GM08714 (cell line): ENCODE measurements around the gene SH2D3C.

Experiments
- H3K4me3 ChIP-seq: fragments of 200-500 bp; sonication (Bioruptor generic); 2 replicates; pipeline ENCODE4 v1.5.1; 2014; ENCODE audit warnings: mild to moderate bottlenecking, low read length, inconsistent platforms
- ZNF274 ChIP-seq: IDR thresholded peaks from 2 replicates; pipeline ENCODE4 v1.6.1; 2012; ENCODE audit warnings: mild to moderate bottlenecking, low read depth, low read length

Gene SH2D3C

DNA sequence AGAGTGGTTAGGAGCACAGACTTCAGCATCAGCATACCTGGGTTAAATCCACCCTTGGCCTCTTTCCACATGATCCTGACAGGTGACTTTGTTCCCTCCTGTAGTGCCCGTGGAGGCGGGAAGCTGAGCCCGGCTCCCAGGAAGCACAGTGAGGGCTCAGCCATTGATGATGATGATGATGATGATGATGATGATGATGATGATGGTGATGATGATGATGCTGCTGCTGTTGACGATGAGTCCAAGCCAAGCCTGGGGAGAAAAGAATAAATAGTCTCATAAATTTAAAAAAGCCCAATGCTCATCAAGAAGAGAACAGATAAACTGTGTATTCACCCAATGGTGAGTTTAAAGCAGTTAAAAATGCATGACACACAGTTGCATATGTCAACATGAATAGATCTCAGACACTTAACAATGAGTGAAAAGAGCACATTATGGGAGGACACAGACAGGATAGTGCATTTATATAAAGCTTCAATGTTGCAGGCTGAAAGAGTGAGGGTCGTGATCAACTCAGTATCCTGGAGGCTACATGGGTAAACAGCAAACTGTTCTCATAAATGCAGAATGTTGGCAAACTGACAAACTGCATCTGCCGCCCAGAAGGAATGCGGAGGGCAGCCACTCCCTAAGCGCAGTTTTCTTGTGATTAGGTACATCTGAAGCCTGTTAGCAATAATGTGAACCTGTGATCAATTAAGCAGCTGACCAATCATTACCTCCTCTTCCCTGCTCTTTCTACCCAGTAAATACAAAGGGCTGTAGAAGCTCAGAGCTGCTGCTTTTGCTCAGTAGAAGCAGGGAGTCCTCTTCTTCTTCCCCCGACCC is 83.4 kb downstream of the SH2D3C start:
- no peak overlapping the region for H3K4me3 ChIP-seq
- no peak for TF ChIP-seq ZNF274

DNA sequence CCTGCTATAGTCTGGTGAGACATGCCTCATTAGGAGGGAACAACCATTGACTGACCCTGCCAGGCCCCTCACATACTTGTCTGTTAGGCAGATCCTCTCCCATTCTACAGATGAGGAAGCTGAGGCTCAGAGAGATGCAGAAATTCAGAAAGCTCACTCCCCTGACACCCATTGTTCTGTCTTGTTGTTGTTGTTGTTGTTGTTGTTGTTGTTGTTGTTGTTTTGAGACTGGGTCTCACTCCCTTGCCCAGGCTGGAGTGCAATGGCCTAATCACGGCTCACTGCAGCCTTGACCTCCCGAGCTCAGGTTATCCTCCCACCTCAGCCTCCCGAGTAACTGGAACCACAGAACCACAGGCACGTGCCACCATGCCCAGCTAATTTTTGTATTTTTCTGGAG is 84.8 kb downstream of the SH2D3C start:
- no peak for TF ChIP-seq ZNF274

DNA sequence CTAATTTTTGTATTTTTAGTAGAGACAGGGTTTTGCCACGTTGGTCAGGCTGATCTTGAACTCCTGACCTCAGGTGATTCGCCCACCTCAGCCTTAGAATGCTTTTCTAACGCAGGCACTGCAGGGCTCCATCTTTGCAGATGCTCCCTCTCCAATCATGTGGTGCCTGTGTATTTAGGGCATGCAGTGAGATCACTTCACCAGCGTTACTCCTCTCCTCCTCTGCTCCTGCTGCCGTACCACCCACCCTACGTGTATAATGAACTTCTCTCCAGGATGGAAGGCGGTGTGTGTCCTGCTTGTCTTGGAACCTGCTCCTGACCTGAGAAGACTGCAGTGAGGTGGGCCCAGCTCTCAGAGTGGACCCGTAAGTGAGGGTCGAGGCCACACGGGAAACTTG is 85.3 kb downstream of the SH2D3C start:
- H3K4me3 ChIP-seq, result no peak overlapping the region
- TF ChIP-seq ZNF274, result no peak

More for the DNA sequence above, 84.8 kb downstream of the SH2D3C start:
- H3K4me3 ChIP-seq, result no peak overlapping the region

GRCh38 chr9:127692071-127692470 is 86.4 kb downstream of the SH2D3C start:
- no peak for TF ChIP-seq ZNF274
- H3K4me3 ChIP-seq, result no peak overlapping the region

DNA sequence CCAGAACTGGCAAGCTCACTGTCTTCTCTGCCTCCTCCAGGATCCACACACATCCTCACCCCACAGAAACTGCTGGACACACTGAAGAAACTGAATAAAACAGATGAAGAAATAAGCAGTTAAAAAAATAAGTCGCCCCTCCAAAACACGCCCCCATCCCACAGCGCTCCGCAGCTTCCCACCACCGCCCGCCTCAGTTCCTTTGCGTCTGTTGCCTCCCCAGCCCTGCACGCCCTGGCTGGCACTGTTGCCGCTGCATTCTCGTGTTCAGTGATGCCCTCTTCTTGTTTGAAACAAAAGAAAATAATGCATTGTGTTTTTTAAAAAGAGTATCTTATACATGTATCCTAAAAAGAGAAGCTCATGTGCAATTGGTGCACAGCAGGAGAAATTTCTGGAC is 87.7 kb downstream of the SH2D3C start:
- TF ChIP-seq ZNF274, result no peak

GRCh38 chr9:127689329-127690000 is 89.0 kb downstream of the SH2D3C start:
- no peak for TF ChIP-seq ZNF274
- H3K4me3 ChIP-seq, result no peak overlapping the region

More for the DNA sequence above, 87.7 kb downstream of the SH2D3C start:
- no peak overlapping the region for H3K4me3 ChIP-seq
